HG03378 (cell line): ENCODE measurements around the gene DMWD.

ENCODE experiments used
- ATAC-seq: cut with Tn5 transposase; IDR thresholded peaks from one replicate; pipeline ENCODE4 v1.9.1; 2021; ENCODE audit warnings: mild to moderate bottlenecking, moderate library complexity; ENCODE audit not compliant: unreplicated experiment

DMWD gene

GRCh38 chr19:45789035-45789786, 3.4 kb downstream of the DMWD start:
- ATAC-seq = no peak

- no peak for ATAC-seq
Observed at GRCh38 chr19:45786533-45786894, 6.1 kb downstream of the DMWD start.

- no peak for ATAC-seq
Observed at GRCh38 chr19:45785781-45786532, 6.7 kb downstream of the DMWD start.

- ATAC-seq = no peak
Observed at GRCh38 chr19:45785097-45785496, 7.5 kb downstream of the DMWD start.

- ATAC-seq = no peak
Observed at GRCh38 chr19:45784096-45784495, 8.5 kb downstream of the DMWD start.

- ATAC-seq = no peak
Observed at GRCh38 chr19:45782820-45783785, 9.5 kb downstream of the DMWD start.

- ATAC-seq = no peak
Observed at GRCh38 chr19:45782162-45782691, 10.4 kb downstream of the DMWD start, which contains the start of gene DMPK. Gene DMPK, minus strand, starts transcription at chr19:45782490. Its CDS starts 138 bp downstream, at chr19:45782352.

- no peak for ATAC-seq
Observed at GRCh38 chr19:45781214-45782161, 11.2 kb downstream of the DMWD start.

- no peak for ATAC-seq
Observed at GRCh38 chr19:45780448-45781213, 12.0 kb downstream of the DMWD start.

GRCh38 chr19:45780146-45780447, 12.5 kb downstream of the DMWD start:
- ATAC-seq = no peak

DNA sequence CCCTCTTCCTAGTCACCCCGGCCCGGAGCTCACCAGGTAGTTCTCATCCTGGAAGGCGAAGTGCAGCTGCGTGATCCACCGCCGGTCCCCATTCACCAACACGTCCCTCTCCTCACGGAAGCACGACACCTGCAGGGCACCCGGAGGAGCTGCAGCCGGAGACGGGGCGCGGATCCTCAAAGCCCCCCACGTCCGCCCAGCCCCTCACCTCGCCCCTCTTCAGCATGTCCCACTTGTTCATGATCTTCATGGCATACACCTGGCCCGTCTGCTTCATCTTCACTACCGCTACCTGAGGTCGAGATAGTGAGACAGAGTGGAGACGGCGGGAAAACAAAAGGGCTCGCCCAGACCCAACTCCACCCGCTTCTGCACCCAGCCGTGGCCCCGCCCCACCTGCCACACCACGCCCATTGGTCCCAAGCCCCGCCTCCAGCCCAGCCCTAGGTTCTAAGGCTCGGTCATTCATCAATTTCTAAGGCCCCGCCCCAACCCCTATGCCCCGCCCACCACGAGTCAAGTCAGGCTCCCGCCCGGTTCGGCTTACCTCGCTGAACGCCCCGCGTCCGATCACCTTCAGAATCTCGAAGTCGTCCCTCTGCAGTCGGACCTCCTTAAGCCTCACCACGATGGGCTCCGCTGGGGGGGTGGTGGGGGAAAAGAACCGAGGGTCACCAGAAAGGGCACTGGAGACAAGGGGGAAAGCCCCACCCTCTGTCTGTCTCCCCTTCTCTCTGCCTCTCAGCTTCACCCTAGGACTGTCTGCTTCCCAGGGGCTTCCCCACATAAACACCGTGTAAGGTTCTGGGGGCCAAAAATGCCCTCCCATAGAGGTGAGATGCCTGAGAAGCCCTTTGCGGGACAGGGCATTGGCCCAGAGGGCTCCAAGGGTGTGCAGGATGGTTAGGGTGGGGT, 13.2 kb downstream of the DMWD start:
- ATAC-seq = no peak

- no peak for ATAC-seq
Observed at GRCh38 chr19:45778010-45778661, 14.5 kb downstream of the DMWD start.

DNA sequence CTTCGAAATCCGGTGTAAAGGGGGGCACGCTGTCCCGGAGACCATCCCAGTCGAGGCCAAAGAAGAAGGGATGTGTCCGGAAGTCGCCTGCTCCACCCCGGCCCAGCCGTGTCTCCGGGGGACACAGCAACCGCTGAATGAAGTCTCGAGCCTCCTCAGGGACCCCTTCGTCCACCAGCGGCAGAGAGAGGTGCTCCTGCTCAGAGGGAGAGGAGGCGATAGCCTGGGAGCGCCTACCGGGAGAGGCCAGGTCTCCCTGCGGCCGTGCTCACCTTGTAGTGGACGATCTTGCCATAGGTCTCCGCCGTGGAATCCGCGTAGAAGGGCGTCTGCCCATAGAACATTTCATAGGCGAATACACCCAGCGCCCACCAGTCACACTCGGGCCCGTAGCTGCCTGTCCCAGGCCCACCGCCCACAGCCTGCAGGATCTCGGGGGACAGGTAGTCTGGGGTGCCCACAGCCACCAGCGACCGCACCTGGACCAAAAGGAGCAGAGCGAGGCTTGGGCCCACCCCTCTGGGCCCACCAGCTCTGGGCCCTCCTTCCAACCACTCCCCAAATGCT, 15.2 kb downstream of the DMWD start:
- no peak for ATAC-seq

- ATAC-seq = no peak
Observed at GRCh38 chr19:45774765-45775164, 17.9 kb downstream of the DMWD start.

DNA sequence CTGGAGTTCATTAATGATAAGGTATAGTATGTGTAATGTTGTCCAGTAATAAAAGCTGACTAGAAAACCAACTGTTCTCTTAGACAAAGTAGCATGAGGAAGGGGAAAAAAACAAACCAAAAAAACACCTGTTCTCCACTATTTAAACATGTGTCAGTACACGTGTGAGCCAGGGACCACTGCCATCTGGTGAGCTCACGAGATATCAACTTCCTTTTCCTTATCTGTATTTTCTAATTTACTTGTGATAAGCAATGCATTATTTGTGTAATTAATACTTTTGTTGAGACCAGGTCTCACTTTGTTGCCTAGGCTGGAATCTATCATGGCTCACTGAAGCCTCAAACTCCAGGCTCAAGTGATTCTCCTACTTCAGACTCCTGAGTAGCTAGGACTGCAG, 19.3 kb downstream of the DMWD start:
- ATAC-seq = no peak

DNA sequence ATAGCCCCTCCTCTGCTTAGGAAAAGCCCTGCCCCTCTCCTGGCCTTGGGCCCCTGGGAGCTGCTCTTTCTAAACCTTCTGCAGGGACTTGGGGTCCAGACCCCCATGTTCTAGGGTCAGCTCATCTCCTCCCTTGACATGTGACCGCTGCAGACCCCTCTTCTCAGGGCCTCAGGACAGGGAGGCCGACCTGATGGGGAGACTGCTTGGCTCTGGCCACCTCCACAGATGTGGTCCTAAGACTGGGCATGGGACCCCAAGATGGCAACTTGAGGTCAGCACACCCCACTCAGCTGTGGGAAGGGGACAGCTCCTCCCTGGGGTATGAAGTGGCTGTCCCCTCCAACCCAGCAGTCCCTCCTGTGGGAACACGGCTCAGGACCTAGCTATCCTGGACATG, 19.7 kb downstream of the DMWD start:
- no peak for ATAC-seq

DNA sequence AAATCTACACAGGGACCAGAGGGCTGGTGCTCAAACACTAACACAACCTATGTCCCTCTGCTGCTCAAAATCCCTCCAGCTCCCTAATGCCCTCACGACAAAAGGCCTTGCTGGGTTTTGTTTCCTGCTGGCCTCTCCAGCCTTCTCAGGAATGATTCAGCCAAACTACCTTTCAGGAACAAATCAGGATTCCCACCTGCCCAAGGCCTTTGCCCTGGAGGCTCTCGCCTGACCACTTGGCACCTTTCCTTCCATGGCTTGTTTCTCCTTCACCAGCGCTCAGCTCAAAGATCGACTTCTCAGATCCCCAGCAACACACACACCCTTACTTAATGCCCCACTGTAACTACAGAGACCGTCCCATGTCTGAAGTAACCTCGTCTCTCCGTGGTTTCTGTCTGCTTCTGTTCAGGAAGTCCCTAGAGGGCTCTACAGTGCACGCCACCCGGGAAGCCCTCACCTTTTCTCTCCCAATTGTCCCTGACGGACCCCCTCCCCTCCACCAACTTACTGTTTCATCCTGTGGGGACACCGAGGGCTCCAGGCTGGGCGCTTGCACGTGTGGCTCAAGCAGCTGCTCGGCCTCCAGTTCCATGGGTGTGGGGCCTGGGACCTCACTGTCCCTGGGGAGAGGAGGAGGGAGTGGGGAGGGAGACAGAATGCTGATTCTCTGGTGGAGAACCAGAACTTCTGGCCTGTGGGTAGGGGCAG, 20.4 kb downstream of the DMWD start:
- ATAC-seq = no peak
